Kidney glomerular epithelial cell (primary cell): ENCODE results near the gene KLHL4.
"Not testable (repeated sequence)": the region's sequence is repeated elsewhere in the genome, so short reads cannot be mapped to it uniquely, and the experiment has no call there.

Experiments used
- DNase-seq: peaks from one replicate; lab custom pipeline; 2025; lab: John Stamatoyannopoulos, UW

KLHL4 gene

GRCh38 chrX:87663421-87663820 lies 145.8 kb downstream of the KLHL4 start:
- no peak for DNase-seq

DNA sequence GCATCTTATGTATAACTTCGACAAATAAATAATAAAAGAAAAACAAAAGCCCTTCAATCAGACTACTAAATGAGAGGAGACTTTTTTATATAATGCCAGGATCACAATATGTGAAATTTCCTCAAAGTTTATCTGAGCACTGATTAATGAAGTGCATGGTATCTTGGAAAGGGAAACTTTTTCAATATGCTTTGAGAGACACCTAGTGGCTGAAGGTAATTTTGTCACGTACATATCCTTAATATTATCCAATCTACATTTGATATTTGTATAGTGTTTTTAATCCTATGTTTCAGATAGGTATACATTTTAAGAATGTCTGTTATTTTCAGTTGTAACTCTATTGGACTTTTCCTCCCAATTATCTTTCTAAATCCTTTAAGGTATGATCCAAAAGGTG lies 146.8 kb downstream of the KLHL4 start:
- DNase-seq, result peak; percentile 1

DNA sequence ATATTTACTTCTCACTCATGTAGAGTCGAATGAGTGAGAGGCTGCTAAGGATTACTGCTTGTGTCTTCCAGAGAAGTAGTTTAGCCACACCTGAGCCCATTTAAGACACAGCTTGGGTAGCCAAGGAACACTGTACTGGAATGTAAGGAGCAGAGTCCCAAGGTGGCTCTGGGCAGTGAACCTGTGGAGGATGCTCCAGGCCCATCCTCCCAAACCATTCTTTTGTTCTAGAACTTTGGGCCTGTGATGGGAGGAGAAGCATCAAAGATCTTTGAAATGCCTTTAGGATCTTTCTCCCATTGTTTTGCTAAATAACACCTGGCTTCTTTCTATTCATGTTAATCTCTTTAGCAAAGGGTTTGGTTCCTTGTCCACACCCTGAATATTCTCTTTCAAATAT lies 162.2 kb downstream of the KLHL4 start:
- DNase-seq, result no peak

DNA sequence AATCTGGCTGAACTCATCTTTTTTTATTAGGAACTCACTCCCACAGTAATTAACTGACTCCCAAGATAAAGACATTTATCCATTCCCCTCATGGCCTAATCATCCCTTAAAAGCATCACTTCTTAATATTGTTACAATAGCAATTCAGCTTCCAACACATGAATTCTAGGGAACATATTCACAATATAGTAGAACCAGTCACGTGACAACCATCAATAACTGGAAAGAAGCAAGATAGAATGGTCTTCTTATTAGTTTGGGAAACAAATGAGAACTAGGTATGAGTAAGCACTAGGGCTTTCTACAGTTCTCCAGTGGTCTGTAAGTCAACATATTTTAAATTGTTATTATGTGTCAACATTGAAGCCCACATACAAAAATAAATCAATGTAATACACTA lies 170.1 kb downstream of the KLHL4 start:
- DNase-seq, result no peak

DNA sequence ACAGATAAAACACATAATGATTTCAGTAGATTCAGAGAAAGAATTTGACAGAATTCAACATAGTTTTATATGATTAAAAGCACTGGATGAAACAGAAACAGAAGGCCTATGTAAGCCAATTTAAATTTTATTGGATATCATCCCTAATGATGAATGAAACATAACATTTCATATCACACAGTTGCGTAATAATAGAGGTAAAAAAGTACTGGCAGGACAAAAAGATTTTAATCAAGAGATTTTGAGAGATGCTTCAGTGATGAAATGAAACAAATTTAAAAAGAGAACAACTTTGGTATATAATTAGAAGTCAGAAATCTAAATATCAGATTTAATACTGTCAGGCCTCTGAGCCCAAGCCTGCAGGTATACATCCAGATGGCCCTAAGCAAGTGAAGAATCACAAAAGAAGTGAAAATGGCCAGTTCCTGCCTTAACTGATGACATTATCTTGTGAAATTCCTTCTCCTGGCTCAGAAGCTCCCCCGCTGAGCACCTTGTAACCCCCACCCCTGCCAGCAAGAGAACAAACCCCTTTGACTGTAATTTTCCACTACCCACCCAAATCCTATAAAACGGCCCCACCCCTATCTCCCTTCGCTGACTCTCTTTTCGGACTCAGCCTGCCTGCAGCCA lies 170.6 kb downstream of the KLHL4 start:
- DNase-seq, result not testable (repeated sequence)

DNA sequence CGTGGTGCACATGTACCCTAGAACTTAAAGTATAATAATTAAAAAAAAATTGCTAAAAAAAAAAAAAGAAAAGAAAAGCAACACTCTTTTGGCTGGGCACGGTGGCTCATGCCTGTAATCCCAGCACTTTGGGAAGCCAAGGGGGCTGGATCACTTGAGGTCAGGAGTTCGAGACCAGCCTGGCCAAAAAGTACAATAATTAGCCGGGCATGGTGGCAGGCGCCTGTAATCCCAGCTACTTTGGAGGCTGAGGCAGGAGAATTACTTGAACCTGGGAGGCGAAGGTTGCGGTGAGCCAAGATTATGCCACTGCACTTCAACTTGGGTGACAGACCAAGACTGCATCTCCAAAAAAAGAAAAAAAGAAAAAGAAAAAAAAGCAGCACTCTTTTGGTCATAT lies 171.6 kb downstream of the KLHL4 start:
- not testable (repeated sequence) for DNase-seq

DNA sequence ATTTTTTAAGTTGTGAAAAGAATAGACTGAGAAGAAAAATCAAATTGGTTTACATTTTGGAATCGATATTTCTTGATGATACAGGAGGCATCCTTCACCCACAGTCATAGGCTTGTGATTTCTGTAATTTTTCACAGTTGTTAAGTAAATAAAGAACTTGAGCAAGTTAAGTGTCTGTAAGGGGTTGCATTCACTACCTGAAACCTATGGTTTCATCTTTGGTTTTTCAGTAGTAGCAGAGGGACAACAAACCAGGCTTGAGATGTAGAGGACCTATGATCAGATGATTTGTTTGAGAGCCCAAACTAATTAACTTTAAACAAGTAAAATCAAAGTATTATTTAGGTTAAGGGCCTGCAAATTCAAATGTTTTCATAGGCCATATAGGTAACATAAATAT lies 175.6 kb downstream of the KLHL4 start:
- no peak for DNase-seq

DNA sequence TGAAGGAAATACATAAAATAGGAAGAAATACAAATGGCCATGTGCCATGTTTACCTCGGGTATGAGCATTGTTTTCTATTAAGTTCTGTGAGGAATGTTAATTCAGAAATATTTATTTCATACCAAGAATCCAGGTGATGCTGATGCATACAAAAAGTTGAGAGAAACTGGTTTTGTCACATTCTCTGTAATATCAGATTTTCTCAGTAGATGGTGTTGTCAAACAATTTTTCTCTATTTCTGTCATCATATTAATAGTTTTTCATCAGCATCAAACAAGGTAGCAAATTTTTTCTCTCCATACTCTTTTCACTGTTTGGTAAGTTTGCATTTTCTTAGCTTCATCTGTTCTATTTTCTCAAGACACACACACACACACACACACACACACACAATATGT lies 179.8 kb downstream of the KLHL4 start:
- no peak for DNase-seq

- no peak for DNase-seq
Observed at GRCh38 chrX:87702795-87703194, 185.2 kb downstream of the KLHL4 start.

GRCh38 chrX:87703469-87703868 lies 185.9 kb downstream of the KLHL4 start:
- not testable (repeated sequence) for DNase-seq

DNA sequence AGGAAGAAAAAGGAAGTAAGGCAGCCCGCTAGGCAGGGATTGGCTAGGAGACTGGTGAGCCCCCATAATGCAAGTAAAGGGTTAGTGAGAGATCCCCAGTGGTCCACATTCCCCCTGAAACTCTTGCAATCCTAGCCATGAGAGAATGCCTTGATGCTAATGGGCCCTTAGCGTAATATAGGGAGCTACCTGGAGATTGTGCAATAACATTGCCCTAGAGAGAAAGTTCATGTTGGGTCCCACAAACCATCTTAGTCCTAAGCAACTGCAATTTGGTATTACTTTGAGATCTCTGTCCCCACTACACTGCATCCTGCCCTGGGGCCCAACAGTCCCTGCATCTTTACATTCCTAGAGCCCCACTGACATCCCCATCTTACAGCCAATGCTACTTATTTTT lies 188.5 kb downstream of the KLHL4 start:
- DNase-seq, result no peak

- DNase-seq, result no peak
Observed at GRCh38 chrX:87710580-87710979, 193.0 kb downstream of the KLHL4 start.
